Left ventricle myocardium inferior (tissue), 1 donor: Measurements from ENCODE around the gene KIAA0513. TPM values are rescaled to one million over a fixed set of nuclear protein-coding genes. Genes with fewer than 3 reads are reported as not detected.

Experiments used
- DNase-seq: peaks from one replicate; pipeline ENCODE4 v3.0.0-alpha.2; 2020
- H3K27ac ChIP-seq: fragments of 200-600 bp; replicated peaks from 2 replicates; pipeline ENCODE4 v1.8.0; 2021
- H3K27me3 ChIP-seq: fragments of 200-600 bp; 2 replicates; pipeline ENCODE4 v1.8.0; 2021; ENCODE audit warnings: low read depth
- H3K36me3 ChIP-seq: fragments of 200-600 bp; 2 replicates; pipeline ENCODE4 v1.8.0; 2021
- H3K4me1 ChIP-seq: fragments of 200-600 bp; 2 replicates; pipeline ENCODE4 v1.8.0; 2021
- H3K4me3 ChIP-seq: fragments of 200-600 bp; 2 replicates; pipeline ENCODE4 v1.8.0; 2021; ENCODE audit warnings: mild to moderate bottlenecking, moderate library complexity
- H3K9me3 ChIP-seq: fragments of 200-600 bp; replicated peaks from 2 replicates; pipeline ENCODE4 v1.8.0; 2021
- intact Hi-C: fragments of 100-400 bp; cut with micrococcal nuclease; formaldehyde crosslinking; loops from one replicate; pipeline ENCODE4 v1.11.0; 2022
- total RNA-seq: library from RNA; stranded (reverse); fragmentation: NEBNext Ultra II Directional; extraction: Animal tissue kit (Norgen Biotek cat#: 25700); gene quantifications from one replicate; pipeline ENCODE4 v1.2.1, GENCODE V29; 2021
- TF ChIP-seq, protein P1 (sequence below): fragments of 200-600 bp; IDR thresholded peaks from 2 replicates; pipeline ENCODE4 v1.8.0; 2021; ENCODE audit warnings: antibody characterized with exemption, mild to moderate bottlenecking, borderline replicate concordance
- donor health status: DM: no; HTN: yes; CAD: no; lungs with severe emphysema.

The KIAA0513 gene
- total RNA-seq, 1 donor from 2014 or later: 10.0 TPM

GRCh38 chr16:85055493-85056210 lies 28.1 kb downstream of the KIAA0513 start:
- Histone ChIP-seq H3K27ac (peak overlapping the region; percentile 73), H3K4me1 (peaks cover 46% of the 10 kb centered on the region), H3K9me3 (no peaks in the 10 kb centered on the region), H3K36me3 (no peaks in the 10 kb centered on the region), H3K4me3 (peak overlapping the region; percentile 49), H3K27me3 (no peaks in the 10 kb centered on the region)
- DNase-seq: no peak
- TF ChIP-seq, protein P1, sequence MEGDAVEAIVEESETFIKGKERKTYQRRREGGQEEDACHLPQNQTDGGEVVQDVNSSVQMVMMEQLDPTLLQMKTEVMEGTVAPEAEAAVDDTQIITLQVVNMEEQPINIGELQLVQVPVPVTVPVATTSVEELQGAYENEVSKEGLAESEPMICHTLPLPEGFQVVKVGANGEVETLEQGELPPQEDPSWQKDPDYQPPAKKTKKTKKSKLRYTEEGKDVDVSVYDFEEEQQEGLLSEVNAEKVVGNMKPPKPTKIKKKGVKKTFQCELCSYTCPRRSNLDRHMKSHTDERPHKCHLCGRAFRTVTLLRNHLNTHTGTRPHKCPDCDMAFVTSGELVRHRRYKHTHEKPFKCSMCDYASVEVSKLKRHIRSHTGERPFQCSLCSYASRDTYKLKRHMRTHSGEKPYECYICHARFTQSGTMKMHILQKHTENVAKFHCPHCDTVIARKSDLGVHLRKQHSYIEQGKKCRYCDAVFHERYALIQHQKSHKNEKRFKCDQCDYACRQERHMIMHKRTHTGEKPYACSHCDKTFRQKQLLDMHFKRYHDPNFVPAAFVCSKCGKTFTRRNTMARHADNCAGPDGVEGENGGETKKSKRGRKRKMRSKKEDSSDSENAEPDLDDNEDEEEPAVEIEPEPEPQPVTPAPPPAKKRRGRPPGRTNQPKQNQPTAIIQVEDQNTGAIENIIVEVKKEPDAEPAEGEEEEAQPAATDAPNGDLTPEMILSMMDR: no peak
- intact Hi-C loops: no loop called here

DNA sequence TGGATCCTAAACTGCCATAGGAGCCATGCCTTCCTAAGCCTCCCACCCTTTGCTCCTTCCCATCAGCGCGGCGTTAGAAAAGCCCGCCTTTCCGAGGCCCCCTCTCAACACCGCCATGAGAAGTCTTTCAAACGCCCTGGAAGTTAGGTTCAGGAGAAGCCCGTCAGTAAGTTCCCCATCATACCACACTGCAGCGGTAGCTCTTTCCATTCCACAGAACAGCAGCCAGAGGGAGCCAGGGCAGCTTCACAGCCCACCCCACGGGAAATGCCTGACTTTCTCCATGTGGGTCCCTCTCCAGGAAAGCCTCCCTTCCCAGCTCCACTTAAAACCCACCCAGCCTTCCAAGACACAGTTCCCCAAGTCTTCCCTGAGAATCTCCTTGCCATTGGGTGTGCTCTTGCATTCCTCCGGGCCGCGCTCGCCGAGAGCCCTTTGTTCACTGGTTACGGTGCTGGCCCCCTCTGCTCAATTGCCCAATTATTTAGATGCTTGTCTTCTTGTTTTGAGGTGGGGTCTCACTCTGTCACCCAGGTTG lies 28.7 kb downstream of the KIAA0513 start:
- H3K9me3 ChIP-seq: no peaks in the 10 kb centered on the region
- H3K27me3 ChIP-seq: no peaks in the 10 kb centered on the region
- TF ChIP-seq, protein P1: peak; percentile 61
- intact Hi-C loops: no loop called here
- no peak for DNase-seq
- no peaks in the 10 kb centered on the region for H3K36me3 ChIP-seq
- H3K27ac ChIP-seq: peak overlapping the region; percentile 73
- peaks cover 40% of the 10 kb centered on the region for H3K4me1 ChIP-seq
- peak overlapping the region; percentile 49 for H3K4me3 ChIP-seq

- DNase-seq: no peak
- TF ChIP-seq, protein P1: peak; percentile 22
Observed at GRCh38 chr16:85057212-85057889, 29.8 kb downstream of the KIAA0513 start.

GRCh38 chr16:85057948-85058347 lies 30.4 kb downstream of the KIAA0513 start:
- Histone ChIP-seq H3K4me1 (peaks cover 42% of the 10 kb centered on the region), H3K27me3 (no peaks in the 10 kb centered on the region), H3K4me3 (no peak overlapping the region), H3K27ac (peak overlapping the region; percentile 18), H3K36me3 (no peaks in the 10 kb centered on the region), H3K9me3 (no peaks in the 10 kb centered on the region)
- TF ChIP-seq, protein P1: no peak
- intact Hi-C loops: no loop called here
- no peak for DNase-seq

More at GRCh38 chr16:85057212-85057889, 29.8 kb downstream of the KIAA0513 start:
- Histone ChIP-seq H3K4me3 (no peak overlapping the region), H3K9me3 (no peaks in the 10 kb centered on the region), H3K4me1 (peaks cover 38% of the 10 kb centered on the region), H3K27ac (no peak overlapping the region), H3K27me3 (no peaks in the 10 kb centered on the region), H3K36me3 (no peaks in the 10 kb centered on the region)
- intact Hi-C loops: no loop called here

DNA sequence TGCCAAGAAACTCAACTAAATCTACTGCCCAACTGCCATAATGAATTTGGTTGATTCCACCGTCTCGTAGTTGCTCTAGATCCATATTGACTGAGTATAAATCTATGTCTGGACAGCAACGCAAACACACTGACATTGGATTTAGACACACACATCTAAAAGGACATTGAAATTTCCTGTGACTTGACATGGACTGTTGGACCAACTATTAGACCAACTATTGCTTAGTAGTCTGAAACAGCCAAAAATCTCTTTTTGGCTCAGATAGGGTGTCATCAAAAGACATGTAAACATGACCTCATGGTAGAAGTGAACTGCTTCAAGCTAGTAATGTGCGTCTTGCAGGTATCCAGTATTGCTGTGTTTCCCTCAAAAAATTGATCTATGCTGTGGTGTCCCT lies 31.3 kb downstream of the KIAA0513 start:
- H3K36me3 ChIP-seq: no peaks in the 10 kb centered on the region
- intact Hi-C loops: no loop called here
- H3K4me3 ChIP-seq: no peak overlapping the region
- TF ChIP-seq, protein P1: no peak
- DNase-seq: no peak
- no peak overlapping the region for H3K27ac ChIP-seq
- no peaks in the 10 kb centered on the region for H3K9me3 ChIP-seq
- no peaks in the 10 kb centered on the region for H3K27me3 ChIP-seq
- peaks cover 43% of the 10 kb centered on the region for H3K4me1 ChIP-seq
